Gastrocnemius medialis (tissue), 4 donors: ENCODE data around the gene PAK4. TPM values are rescaled to one million over a fixed set of nuclear protein-coding genes. Genes with fewer than 3 reads are reported as not detected.

ENCODE experiments used
- ATAC-seq, 2 donors: fragments of 150-250 bp; one replicate each; pipeline ENCODE4 v1.9.1; 2016
- DNase-seq, 2 donors: peaks; one replicate each; pipeline ENCODE4 v3.0.0-alpha.2; 2019
- H3K27ac ChIP-seq, 4 donors: fragments of 200-600 bp; sonication (generic); 1 replicate in 1 of 4; 2 replicates in 3 of 4; pipeline ENCODE4 v1.5.1; 2016 to 2018; ENCODE audit warnings: mild to moderate bottlenecking in 2 of 4, moderate library complexity in 1 of 4
- H3K27me3 ChIP-seq, 3 donors: fragments of 200-600 bp; sonication (generic) in 2 of 3; 1 replicate in 1 of 3; 2 replicates in 2 of 3; pipeline versions ENCODE4 v1.5.1 to v1.6.0; 2016 to 2019; ENCODE audit warnings: mild to moderate bottlenecking in 1 of 3, moderate library complexity in 1 of 3
- H3K36me3 ChIP-seq, 2 donors: fragments of 200-600 bp; sonication (generic) in 1 of 2; one replicate each; pipeline ENCODE4 v1.5.1; 2017 to 2018
- H3K4me1 ChIP-seq, 2 donors: fragments of 200-600 bp; sonication (generic) in 1 of 2; one replicate each; pipeline ENCODE4 v1.5.1; 2016 to 2017; ENCODE audit warnings: mild to moderate bottlenecking in 2 of 2
- H3K4me3 ChIP-seq, 4 donors: fragments of 200-600 bp; sonication (generic) in 3 of 4; 1 replicate in 1 of 4; 2 replicates in 3 of 4; pipeline ENCODE4 v1.5.1; 2016 to 2019; ENCODE audit warnings: mild to moderate bottlenecking in 2 of 4
- H3K9me3 ChIP-seq, 3 donors: fragments of 200-600 bp; sonication (generic) in 2 of 3; 1 replicate in 1 of 3; 2 replicates in 2 of 3; pipeline ENCODE4 v1.5.1; 2016 to 2019
- CTCF ChIP-seq, 5 experiments: fragments of 450-650 bp in 3 of 5; fragments of 200-600 bp in 2 of 5; sonication (generic) in 2 of 5; IDR thresholded peaks in 4 of 5; conservative IDR thresholded peaks in 1 of 5; 1 replicate in 4 of 5; 2 replicates in 1 of 5; pipeline ENCODE4 v1.5.1; 2016 to 2019; ENCODE audit warnings: antibody characterized with exemption in 5 of 5, mild to moderate bottlenecking in 3 of 5, moderate library complexity in 3 of 5
- POLR2A ChIP-seq, 2 donors: fragments of 450-650 bp; IDR thresholded peaks; one replicate each; pipeline ENCODE4 v1.6.1; 2017; ENCODE audit warnings: antibody characterized with exemption in 2 of 2, mild to moderate bottlenecking in 2 of 2, moderate library complexity in 2 of 2
- in situ Hi-C, 4 donors: fragments of 200-750 bp; cut with MboI; loops; one replicate each; pipeline versions ENCODE4 v1.15.0 to v1.8.0; 2017; ENCODE audit warnings: low sequenced_read_pairs in 4 of 4
- intact Hi-C: fragments of 100-400 bp; cut with DNase I; formaldehyde crosslinking; loops from one replicate; pipeline ENCODE4 v1.15.1; 2023; ENCODE audit warnings: low total_unique reads
- total RNA-seq, 4 donors: library from RNA; depleted of rRNA; stranded (reverse); fragments of >200 nt; gene quantifications; one replicate each; pipeline versions ENCODE4 v1.1.0 to v1.2.3, GENCODE V29; 2016

The PAK4 gene
- total RNA-seq, 4 donors from 2014 or later, result 4.7 to 11.7 (median 8.3) TPM

GRCh38 chr19:39136225-39136940, 10.8 kb downstream of the PAK4 start:
- Histone ChIP-seq H3K27me3 (no peaks in the 10 kb centered on the region), H3K36me3 (no peaks in the 10 kb centered on the region), H3K9me3 (no peaks in the 10 kb centered on the region), H3K27ac (no peak overlapping the region), H3K4me1 (peaks cover 2 to 7% of the 10 kb centered on the region in 2 donors), H3K4me3 (no peak overlapping the region)
- no peak for ATAC-seq
- TF ChIP-seq CTCF (IDR thresholded peaks at IDR 0.05 in 4 of 5, conservative IDR thresholded peaks at IDR 0.05 in 1 of 5) (no peak), POLR2A (IDR thresholded peaks at IDR 0.05) (no peak)
- intact Hi-C loops, result no loop called here
- no peak for DNase-seq
- in situ Hi-C loops, result no loop called here

DNA sequence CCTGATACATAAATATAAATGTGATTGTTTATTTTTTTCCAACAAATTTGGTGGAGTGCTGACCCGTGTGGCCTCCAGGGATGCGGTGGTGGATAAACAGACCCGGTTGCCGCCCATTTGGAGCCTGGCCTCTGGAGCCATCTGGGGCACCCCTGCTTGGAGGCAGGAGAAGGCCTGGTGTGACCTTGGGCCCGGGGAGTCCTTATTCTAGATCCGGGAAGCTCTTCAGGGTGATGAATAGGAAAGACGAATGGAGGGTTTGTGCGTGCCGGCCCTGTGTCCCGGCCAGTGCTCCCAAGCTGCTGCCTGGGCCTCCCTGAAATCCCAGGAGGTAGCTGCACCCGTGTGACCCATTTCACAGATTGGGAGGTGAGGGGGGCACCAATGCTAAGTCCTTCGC, 11.5 kb downstream of the PAK4 start:
- intact Hi-C loops, result no loop called here
- DNase-seq (no peak), ATAC-seq (no peak)
- in situ Hi-C loops, result no loop called here
- Histone ChIP-seq H3K4me1 (no peaks in the 10 kb centered on the region), H3K27me3 (no peaks in the 10 kb centered on the region), H3K4me3 (no peak overlapping the region), H3K36me3 (no peaks in the 10 kb centered on the region), H3K27ac (no peak overlapping the region), H3K9me3 (no peaks in the 10 kb centered on the region)
- TF ChIP-seq POLR2A (IDR thresholded peaks at IDR 0.05) (no peak), CTCF (IDR thresholded peaks at IDR 0.05 in 4 of 5, conservative IDR thresholded peaks at IDR 0.05 in 1 of 5) (no peak)

DNA sequence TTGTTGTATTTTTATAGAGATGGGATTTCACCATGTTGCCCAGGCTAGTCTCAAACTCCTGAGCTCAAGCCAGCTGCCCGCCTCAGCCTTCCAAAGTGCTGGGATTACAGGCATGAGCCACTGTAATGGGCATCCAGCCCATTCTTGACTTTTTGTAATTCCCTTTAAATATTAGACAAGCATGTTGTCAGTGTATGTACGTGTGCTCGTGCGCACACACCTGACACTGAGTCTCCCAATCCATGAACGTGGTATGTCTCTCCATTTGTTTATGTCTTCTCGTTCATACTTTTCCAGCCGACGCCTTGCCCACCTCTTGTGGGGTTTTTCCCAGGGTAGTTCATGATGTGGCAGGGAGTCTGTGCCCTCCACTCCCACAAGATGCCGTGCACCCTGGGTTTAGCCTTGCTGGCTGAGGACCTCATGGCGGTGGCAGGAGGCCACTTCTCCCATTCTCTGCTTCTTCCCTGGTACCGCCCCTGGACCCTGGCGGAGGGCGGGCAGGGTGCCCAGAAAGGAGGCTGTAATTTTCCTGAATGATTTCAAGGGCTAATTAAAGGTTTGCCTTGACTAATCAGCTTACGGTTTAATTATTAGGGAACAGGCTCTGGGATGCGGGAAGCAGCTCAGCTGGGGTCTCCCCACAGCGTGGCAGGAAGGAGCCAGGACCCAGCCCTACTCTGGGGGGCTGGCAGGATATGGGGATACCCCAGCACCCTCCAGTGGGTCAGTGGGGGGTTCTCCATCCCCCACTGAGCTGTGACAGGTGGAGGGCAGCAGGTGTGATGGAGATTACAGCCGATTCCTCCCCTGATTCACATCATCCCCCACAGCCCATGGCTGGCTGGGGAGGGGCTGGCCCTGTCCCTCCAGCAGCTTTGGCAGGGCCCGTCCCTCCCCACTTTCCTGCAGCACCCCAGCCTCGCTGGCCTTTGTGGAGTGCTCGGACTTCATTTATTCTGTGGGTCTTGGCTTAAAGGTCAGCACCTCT, 12.9 kb downstream of the PAK4 start:
- no peaks in the 10 kb centered on the region for H3K9me3 ChIP-seq
- no peak overlapping the region for H3K4me3 ChIP-seq
- no peaks in the 10 kb centered on the region for H3K36me3 ChIP-seq
- intact Hi-C loops, result no loop called here
- H3K27ac ChIP-seq, result no peak overlapping the region
- no peaks in the 10 kb centered on the region for H3K4me1 ChIP-seq
- DNase-seq (no peak), ATAC-seq (no peak)
- TF ChIP-seq CTCF (IDR thresholded peaks at IDR 0.05 in 4 of 5, conservative IDR thresholded peaks at IDR 0.05 in 1 of 5) (no peak), POLR2A (IDR thresholded peaks at IDR 0.05) (no peak)
- no peaks in the 10 kb centered on the region for H3K27me3 ChIP-seq
- in situ Hi-C loops, result no loop called here

DNA sequence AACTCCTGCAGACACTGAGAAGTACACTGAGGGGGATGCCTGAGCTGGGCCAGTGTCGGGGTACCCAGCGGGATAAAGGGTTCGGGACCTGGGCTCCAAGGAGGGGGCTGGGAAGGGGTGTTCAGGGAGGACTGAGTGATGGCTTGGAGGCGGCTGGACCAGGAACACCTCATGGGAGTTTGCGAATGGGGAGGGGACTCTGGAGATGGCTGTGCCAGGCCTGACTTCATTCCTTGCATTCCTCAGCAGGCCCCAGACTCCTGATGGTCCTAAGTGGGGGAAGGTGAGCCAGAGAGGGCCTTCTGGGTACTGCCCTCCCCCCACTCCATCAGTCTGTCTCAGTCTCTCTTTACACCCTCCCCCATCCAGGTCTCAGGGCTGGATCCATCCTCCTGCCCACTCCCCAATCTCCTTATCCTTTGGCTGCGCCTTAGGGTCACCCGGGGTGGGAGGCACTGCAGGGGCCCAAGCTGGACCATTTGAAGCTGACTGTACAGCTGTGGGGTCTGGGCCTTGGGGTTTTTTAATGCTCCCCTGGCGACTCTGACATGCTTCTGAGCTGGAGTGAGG, 13.8 kb downstream of the PAK4 start:
- Histone ChIP-seq H3K4me1 (peaks cover 0 to 3% of the 10 kb centered on the region in 2 donors), H3K4me3 (no peak overlapping the region), H3K27me3 (no peaks in the 10 kb centered on the region), H3K27ac (no peak overlapping the region), H3K36me3 (no peaks in the 10 kb centered on the region), H3K9me3 (no peaks in the 10 kb centered on the region)
- TF ChIP-seq POLR2A (IDR thresholded peaks at IDR 0.05) (no peak), CTCF (IDR thresholded peaks at IDR 0.05 in 4 of 5, conservative IDR thresholded peaks at IDR 0.05 in 1 of 5) (no peak)
- ATAC-seq (no peak), DNase-seq (no peak)
- intact Hi-C loops, result no loop called here
- in situ Hi-C loops, result no loop called here
